ENCODE measurements around the gene ABCG1.

Gene ABCG1

DNA sequence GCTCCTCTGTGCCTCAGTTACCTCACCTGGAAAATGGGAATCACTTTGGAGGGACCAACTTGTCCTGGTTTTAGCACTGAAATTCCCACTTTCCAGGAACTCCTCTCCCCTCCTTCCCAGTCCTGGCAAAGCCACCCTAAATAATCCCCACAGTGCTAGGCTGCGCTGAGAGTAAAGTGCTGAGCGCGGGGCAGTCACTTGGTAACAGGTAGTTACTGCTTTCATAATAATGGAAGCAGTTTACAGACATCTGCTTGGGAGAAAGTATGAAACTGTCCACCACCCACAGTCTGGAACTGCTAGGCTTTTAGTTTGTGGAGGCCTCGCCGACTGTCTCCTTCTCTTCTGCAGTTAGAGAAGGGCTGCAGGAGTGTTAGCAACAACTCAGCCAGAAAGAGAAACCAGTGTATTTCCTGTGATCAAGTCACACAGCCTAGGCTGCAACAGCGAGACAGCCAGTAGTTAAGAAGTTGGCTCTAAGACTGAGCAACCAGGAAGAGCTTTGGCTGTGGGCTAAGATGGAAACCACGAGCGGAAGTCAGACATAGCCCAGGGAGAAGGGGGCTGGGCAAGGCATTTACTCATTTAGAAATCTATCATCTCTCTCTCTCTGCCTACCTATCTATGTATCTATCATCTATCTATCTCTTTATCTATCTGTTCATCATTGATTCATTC, 30.8 kb upstream of the ABCG1 start:
- TF ChIP-seq GATA2 (IDR thresholded peaks at IDR 0.05; ENCODE audit: low read depth, low read length), result no peak
- no peak for TF ChIP-seq GATA3 (IDR thresholded peaks at IDR 0.05; ENCODE audit: low read depth, low read length)

DNA sequence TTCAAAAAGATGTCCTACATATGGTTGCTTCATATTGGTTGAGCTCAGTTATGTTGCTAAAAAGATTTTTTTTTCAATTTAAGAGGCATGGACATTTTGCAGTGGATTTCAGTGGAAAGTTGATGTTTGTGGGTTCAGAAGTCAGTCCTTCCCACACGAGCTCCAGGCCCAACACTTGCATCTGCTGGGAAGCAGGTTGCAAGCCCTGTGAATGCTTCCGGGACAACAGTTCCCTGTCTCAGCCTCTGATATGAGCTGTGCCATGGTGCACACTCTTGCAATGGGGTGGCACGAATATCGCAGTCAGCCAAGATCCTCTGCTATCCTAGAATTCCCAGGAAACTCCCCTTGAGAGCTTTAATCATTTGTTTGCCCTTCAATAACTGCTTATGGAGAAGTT, 30.3 kb upstream of the ABCG1 start:
- TF ChIP-seq GATA3 (IDR thresholded peaks at IDR 0.05; ENCODE audit: low read depth, low read length) (no peak), GATA2 (IDR thresholded peaks at IDR 0.05; ENCODE audit: low read depth, low read length) (no peak)

DNA sequence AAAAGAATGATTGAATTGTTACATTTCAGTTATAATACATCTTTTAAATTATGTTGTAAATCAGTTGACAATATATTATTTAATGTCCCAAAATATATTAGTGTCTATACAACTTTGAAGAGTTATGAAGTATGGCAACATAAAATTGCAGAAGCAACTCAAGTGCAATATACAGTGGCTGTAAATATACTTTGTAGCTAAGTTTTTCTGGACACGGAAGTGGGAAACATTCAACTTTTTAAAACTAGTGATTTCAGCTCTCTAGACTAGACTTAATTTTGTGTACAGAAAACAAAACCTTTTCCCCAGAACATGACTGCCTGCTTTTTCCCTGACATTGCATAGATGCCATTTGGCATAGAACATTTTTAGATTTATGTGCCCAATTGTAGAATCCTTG, 29.5 kb upstream of the ABCG1 start:
- TF ChIP-seq GATA3 (IDR thresholded peaks at IDR 0.05; ENCODE audit: low read depth, low read length) (no peak), GATA2 (IDR thresholded peaks at IDR 0.05; ENCODE audit: low read depth, low read length) (no peak)

DNA sequence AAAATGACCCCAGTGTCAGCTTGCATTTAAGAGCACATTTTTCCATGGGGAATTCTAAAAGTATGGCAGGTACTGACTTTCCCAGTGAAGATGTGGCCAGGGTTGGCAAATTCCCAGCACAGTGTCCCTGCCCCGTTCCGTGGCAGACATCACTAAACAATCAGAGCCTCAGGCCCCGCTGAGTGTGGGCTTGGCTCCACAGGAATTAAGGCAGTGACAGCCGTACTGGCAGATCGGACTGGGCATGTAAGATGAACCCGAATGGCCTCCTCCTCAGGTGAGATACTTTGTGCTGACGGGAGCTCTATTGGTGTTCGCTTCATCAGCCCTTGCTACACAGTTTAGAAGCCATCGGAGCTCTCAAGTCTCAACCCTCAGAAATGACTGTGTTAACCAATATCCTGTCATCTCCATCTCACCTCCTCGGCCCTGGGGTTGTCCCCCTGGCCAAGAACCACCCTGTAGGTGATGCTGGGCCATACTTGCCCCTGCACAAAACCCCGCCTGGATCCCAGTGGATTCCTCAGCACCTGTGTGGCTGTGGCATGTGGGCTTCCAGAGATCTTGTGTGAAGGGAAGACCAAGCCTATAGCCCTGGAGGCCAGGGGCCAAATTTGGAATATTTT, 29.0 kb upstream of the ABCG1 start:
- TF ChIP-seq GATA3 (IDR thresholded peaks at IDR 0.05; ENCODE audit: low read depth, low read length) (no peak), GATA2 (IDR thresholded peaks at IDR 0.05; ENCODE audit: low read depth, low read length) (no peak)

DNA sequence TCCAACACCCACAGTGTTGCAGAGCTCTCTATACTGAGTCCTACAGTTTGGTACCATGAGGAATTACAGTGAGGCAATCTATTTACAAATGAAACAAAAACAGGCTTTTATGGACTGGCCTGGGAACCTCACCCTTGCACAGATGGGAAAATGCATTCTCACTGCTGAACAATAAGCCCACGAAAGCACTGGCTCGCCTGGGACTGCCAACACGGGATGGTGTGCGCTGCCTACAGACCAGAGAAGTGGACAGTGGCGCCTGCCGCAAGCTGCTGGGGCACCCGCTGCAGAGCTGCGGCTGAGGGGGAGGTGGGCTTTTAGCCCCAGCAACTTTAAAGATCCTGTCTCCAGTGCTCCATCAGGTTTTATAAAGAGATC, 28.5 kb upstream of the ABCG1 start:
- TF ChIP-seq GATA3 (IDR thresholded peaks at IDR 0.05; ENCODE audit: low read depth, low read length) (no peak), GATA2 (IDR thresholded peaks at IDR 0.05; ENCODE audit: low read depth, low read length) (no peak)

DNA sequence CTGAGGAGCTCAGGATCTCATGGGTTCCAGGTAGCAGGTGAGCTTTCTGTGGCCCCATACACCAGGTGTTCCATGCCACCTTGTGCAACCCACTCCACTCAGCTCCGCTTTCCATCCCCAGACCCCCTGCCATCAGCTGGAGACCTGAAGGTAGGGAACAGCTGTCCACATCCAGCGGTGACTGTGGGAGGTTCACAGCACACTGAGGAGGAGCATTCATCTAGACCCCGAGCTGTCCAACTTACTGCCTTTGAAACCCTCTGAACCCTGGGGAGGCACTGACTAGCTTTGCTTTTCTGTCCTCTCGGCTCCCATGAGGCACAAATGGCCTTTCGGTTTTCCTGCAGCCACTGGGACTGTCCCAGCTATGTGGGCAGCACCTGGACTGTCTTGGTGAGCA, 27.9 kb upstream of the ABCG1 start:
- TF ChIP-seq GATA2 (IDR thresholded peaks at IDR 0.05; ENCODE audit: low read depth, low read length) (no peak), GATA3 (IDR thresholded peaks at IDR 0.05; ENCODE audit: low read depth, low read length) (no peak)

DNA sequence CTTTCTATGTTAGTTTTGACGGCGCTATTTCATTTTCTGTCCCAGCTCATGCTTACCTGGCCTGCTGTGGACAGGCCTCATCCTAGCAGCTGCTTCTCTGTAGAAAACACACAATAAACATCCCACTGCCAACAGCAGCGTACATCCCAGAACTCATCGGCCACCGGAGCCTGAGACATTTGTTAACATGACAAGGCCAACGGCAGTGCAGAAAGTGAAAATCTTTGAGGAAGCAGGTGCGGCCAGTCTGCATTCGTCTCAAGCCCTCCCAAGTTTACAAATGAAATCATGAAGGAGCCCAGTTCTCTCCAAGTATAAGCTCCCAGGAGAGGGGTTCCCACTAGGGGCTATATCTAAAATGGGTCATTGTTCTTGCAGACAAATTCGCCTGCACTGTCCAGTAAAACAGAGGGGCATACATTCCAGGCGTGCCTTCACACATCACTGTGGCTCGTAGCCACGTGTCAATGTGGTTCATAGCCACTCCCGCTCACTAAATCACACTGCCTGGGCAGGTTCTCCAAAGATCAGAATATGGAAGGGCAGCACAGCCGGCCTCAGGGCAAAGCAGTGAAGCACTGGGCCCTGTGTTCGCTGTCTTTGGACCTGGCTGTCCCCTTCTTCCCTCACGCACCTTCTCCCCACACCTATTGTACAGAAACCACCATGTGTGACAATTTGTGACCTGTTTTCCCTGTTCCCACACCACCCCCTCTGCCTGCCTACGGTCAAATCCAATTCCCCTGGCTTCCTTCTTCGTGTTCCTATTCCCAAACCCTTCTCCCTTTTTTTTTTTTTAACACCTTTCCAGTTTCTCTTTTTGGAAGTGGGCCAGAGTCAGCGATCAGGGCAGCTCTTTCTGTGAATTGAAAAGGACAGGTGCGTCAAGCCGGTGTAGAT, 27.0 kb upstream of the ABCG1 start:
- no peak for TF ChIP-seq GATA2 (IDR thresholded peaks at IDR 0.05; ENCODE audit: low read depth, low read length)
- TF ChIP-seq GATA3 (IDR thresholded peaks at IDR 0.05; ENCODE audit: low read depth, low read length), result no peak

DNA sequence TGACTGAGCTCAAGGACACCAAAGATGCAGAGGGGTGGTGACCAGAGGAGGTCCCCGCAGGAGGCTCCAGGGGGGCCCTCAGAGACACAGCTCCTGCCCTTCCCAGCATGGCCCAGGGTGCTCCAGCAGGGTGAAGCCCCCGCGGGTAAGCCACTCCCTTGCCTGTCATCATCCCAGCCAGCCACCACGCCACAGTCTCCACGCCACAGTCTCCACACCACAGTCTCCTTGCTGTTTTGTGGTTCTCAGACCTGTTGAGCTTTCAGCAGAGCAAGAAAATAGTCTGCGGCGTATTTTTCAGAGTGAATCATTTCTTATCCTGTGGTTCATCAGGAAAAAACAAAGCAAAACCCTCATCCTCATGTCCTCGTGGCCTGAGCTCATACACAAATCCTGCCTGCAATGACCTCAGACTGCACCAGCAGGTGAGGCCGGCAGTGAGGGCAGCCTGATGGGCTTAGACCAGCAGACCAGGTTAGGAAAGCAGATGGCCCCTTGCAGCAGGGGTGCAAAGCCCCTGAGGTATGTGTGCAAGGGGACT, 25.7 kb upstream of the ABCG1 start:
- TF ChIP-seq GATA2 (IDR thresholded peaks at IDR 0.05; ENCODE audit: low read depth, low read length), result no peak
- TF ChIP-seq GATA3 (IDR thresholded peaks at IDR 0.05; ENCODE audit: low read depth, low read length), result no peak

DNA sequence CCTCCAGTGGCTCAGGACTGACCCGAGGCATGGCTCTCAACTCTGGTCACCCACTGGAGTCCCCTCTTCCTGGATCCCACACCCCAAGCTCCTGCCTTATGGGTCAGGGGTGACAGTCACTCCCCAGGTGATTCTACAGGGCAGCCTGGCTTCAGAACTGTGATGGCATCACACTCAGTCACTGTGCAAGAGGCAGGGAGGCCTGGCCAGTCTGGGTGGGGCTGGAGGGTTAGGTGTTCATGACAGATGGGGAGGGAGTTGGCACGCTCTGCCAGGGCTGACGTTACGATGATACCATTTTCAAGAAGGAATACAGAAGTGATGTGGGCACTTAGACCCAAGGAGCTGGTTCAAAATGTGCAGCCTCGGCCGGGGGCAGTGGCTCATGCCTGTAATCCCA, 25.2 kb upstream of the ABCG1 start:
- TF ChIP-seq GATA2 (IDR thresholded peaks at IDR 0.05; ENCODE audit: low read depth, low read length) (no peak), GATA3 (IDR thresholded peaks at IDR 0.05; ENCODE audit: low read depth, low read length) (no peak)

DNA sequence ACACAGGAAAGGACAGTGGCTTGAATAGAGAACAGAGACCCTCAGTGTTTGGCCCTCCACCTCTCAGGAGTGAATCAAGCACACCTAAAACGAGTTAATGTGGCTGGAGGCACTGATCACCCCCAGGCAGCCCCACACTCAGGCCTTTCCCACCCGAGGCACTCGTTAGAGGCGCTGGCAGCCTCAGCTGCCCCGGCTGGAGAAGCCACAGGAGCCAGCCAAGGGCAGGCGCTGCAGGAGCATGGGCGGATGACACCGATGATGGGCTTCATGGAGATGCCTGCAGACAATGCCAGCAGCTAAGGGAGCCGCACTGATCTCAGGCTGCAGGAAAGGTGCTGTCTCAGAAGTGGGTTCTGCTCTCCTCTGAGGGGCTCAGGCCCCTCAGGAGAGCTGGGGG, 24.1 kb upstream of the ABCG1 start:
- TF ChIP-seq GATA3 (IDR thresholded peaks at IDR 0.05; ENCODE audit: low read depth, low read length) (no peak), GATA2 (IDR thresholded peaks at IDR 0.05; ENCODE audit: low read depth, low read length) (no peak)

DNA sequence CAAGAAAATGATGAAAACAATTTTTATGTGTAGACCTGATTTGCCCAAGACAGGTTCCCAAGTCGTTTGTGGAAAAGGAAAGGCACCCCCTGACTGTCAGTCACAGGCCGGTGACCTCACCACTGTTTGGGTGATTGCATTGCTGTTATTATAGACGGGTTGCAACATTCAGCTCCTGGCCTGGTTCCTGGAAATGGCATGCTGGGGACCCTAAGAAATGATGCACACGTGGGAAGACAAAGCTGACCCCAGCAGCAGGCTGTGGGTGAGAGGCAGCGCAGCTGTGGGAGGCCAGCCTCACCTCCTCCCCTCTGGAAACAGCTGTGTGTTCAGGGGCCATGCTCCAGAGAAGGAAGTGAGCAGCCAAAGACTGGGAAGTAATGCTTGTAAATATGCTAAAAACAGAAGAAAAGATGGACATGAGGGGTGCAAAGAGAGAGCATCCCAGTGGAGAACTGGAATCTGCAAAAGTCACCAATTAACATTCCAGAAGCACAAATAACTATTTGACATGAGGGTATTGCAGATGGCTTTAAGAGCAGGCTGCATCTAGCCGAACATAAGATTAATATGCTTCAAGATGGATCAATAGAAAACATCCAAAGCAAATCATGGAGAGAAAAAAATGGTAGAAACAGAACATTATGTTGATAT, 23.4 kb upstream of the ABCG1 start:
- no peak for TF ChIP-seq GATA2 (IDR thresholded peaks at IDR 0.05; ENCODE audit: low read depth, low read length)
- no peak for TF ChIP-seq GATA3 (IDR thresholded peaks at IDR 0.05; ENCODE audit: low read depth, low read length)

DNA sequence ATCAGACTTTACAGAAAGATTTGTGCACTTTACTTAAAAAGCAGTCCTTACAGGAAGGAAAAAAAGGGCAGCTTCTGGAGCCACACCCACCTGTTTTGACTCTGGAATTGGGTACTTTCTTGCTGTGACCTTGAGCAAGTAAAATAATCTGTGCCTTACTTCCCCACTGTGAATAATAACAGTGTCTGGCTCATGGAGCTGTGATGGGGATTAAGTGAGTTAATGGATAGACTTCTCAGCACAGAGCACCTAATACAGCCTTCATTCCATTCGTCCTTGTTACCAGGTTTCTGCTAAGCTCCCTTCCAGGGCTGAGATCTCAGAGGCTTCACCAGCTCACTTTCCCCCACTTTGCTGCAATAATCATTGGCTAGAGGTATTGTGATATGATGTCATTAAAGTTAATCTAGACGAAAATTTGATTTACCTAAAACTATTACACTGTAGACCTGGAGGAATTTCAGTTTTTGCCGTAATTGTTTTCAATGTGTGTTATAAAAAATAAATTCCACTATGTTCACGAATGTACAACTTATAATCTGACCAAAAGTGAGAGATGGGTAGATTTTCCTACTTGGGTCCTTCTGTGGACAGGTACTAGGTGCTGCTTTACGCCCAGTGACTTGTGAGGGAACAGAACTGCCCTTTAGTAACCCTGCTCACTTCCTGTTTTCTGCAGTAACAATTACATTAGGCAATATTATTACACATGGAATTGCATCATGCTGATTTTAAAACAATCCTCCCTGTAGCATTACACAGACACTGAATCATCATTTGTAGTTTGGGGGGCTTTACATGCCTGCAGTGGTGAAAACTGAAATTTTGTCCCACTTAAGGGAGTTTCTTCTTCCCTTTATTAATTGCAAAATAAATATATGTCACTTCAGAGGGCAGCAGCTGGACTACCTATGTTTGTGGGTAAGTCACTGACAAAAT, 19.7 kb upstream of the ABCG1 start:
- TF ChIP-seq GATA3 (IDR thresholded peaks at IDR 0.05; ENCODE audit: low read depth, low read length) (no peak), GATA2 (IDR thresholded peaks at IDR 0.05; ENCODE audit: low read depth, low read length) (no peak)

DNA sequence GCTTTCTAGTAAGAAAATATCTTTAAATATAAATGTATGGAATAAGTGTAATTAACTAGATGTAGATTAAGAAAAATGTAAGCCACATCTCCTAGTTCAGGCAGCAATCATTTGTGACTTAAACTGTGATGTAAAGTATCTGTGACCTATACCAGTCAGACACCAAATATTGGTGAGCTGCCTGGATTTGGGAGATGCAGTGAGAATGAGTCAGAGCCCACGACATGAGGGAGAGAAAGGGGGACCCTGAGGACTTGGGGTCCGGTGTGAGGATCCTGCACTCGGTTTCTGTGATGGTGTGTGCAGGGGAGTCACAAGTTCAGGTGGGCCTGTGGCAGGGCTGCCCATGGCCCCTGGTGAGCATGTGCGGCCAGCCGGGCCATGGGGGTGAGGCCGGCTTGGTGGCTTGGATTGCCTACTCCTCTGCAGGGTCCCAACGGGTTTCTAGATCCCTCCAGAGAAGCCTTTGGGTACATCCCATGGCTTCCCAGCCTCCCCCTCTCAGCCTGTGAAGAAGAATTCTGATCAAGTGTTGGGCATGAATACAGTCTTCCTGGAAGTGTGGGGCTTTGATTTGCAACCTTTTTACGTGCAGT, 19.0 kb upstream of the ABCG1 start:
- TF ChIP-seq GATA2 (IDR thresholded peaks at IDR 0.05; ENCODE audit: low read depth, low read length) (no peak), GATA3 (IDR thresholded peaks at IDR 0.05; ENCODE audit: low read depth, low read length) (no peak)
